Ovary (tissue), 9 donors: ENCODE results near the gene UBA5. TPM values are rescaled to one million over a fixed set of nuclear protein-coding genes. Genes with fewer than 3 reads are reported as not detected.

Experiments
- DNase-seq, 5 donors: peaks; one replicate each; pipeline ENCODE4 v3.0.0-alpha.2; 2019 to 2020
- H3K27ac ChIP-seq, 2 donors: fragments of 200-600 bp; one replicate each; pipeline versions ENCODE4 v1.5.1 to v1.8.0; 2019 to 2022
- H3K27me3 ChIP-seq: fragments of 200-600 bp; one replicate; pipeline ENCODE4 v1.8.0; 2022
- H3K36me3 ChIP-seq: fragments of 200-600 bp; sonication (generic); one replicate; pipeline ENCODE4 v1.5.1; 2019
- H3K4me1 ChIP-seq: one replicate; pipeline ENCODE4 v1.8.1; 2013; ENCODE audit warnings: mild to moderate bottlenecking, moderate library complexity; ENCODE audit not compliant: insufficient read depth
- H3K4me3 ChIP-seq: fragments of 200-600 bp; sonication (generic); one replicate; pipeline ENCODE4 v1.5.1; 2017
- H3K9me3 ChIP-seq, 2 donors: fragments of 200-600 bp in 1 of 2; sonication (generic) in 1 of 2; one replicate each; pipeline versions ENCODE4 v1.5.1 to v1.8.1; 2013 to 2019; ENCODE audit warnings: mild to moderate bottlenecking in 1 of 2, moderate library complexity in 1 of 2
- EP300 ChIP-seq: sonication (generic); formaldehyde crosslinking; IDR thresholded peaks from one replicate; pipeline ENCODE4 v1.6.1; 2017; ENCODE audit warnings: antibody characterized with exemption
- POLR2A ChIP-seq: fragments of 450-650 bp; IDR thresholded peaks from one replicate; pipeline ENCODE4 v1.6.1; 2017; ENCODE audit warnings: antibody characterized with exemption, mild to moderate bottlenecking, moderate library complexity
- WGBS, 3 donors: extraction: QIAGEN DNeasy Blood & Tissue Kit in 1 of 3; methylation state at CpG; one replicate each; pipeline versions ENCODE4 v1.1.5 to v1.1.7; 2013 to 2017; 5-methylcytosine and 5-hydroxymethylcytosine counted together
- intact Hi-C, 4 donors: fragments of 100-400 bp; cut with DNase I; formaldehyde crosslinking; loops; one replicate each; pipeline versions ENCODE4 v1.11.0 to v1.15.1; 2022 to 2023
- polyA plus RNA-seq, 2 donors: library from polyadenylated mRNA; stranded (reverse); fragments of 200-250 nt in 1 of 2; fragments of 350-450 nt in 1 of 2; fragmentation: Illumina TruSeq in 1 of 2; extraction: RNeasy Lipid Tissue Mini Kit (QIAGEN cat#74804) in 1 of 2; gene quantifications; one replicate each; pipeline ENCODE4 v1.2.3, GENCODE V29; 2013 to 2014
- total RNA-seq, 7 donors: library from RNA; depleted of rRNA in 2 of 7; stranded (reverse); fragments of >200 nt in 2 of 7; fragmentation: NEBNext Ultra II Directional in 3 of 7; extraction: Animal tissue kit (Norgen Biotek cat#: 25700) in 3 of 7; gene quantifications; one replicate each; pipeline versions ENCODE4 v1.1.0 to v1.2.4, GENCODE V29; 2016 to 2023
- TF ChIP-seq, protein P1 (sequence below), 3 donors: fragments of 450-650 bp in 2 of 3; fragments of 200-600 bp in 1 of 3; IDR thresholded peaks; one replicate each; pipeline versions ENCODE4 v1.5.1 to v1.8.0; 2016 to 2022; ENCODE audit warnings: antibody characterized with exemption in 3 of 3, mild to moderate bottlenecking in 1 of 3
- donor health status: DM: no; HTN: no; CAD: no; lungs with moderate emphysema.
- donor health status: DM: no; HTN: no; CAD: no.
- donor health status: Bipolar disorder and iron deficiency.
- donor health status: DM: yes; HTN: yes; CAD: no.
- donor health status: DM: no; HTN: no; CAD: no.
- donor health status: DM: yes; HTN: yes; CAD: no.

The UBA5 gene
- total and polyA plus RNA-seq, 9 donors: 15.6 to 40.6 (median 29.1) TPM

DNA sequence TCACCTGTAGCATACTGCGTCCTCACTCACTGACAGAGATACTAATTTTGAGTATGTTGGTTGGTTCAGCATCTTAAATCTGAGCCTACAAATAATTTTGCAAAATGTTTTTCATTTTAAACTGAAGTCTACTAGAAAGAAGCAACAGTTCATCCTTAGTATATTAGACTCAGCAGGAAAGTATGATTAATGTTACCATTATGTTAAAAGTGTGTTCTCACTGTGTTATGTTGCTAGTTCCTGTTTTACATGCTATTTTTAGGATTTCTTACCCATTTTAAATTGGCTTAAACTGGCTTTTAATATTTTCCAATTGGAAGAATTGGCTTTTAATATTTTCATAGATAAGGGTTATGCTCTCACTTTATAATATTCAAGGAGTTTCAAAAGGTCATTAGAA lies 37.4 kb upstream of the UBA5 start:
- no peaks in the 10 kb centered on the region for H3K36me3 ChIP-seq
- intact Hi-C loops: no loop called here
- no peaks in the 10 kb centered on the region for H3K27me3 ChIP-seq
- no peak overlapping the region for H3K27ac ChIP-seq
- H3K9me3 ChIP-seq: no peaks in the 10 kb centered on the region
- no peak for DNase-seq
- H3K4me1 ChIP-seq: no peaks in the 10 kb centered on the region
- no peak overlapping the region for H3K4me3 ChIP-seq
- TF ChIP-seq, protein P1, sequence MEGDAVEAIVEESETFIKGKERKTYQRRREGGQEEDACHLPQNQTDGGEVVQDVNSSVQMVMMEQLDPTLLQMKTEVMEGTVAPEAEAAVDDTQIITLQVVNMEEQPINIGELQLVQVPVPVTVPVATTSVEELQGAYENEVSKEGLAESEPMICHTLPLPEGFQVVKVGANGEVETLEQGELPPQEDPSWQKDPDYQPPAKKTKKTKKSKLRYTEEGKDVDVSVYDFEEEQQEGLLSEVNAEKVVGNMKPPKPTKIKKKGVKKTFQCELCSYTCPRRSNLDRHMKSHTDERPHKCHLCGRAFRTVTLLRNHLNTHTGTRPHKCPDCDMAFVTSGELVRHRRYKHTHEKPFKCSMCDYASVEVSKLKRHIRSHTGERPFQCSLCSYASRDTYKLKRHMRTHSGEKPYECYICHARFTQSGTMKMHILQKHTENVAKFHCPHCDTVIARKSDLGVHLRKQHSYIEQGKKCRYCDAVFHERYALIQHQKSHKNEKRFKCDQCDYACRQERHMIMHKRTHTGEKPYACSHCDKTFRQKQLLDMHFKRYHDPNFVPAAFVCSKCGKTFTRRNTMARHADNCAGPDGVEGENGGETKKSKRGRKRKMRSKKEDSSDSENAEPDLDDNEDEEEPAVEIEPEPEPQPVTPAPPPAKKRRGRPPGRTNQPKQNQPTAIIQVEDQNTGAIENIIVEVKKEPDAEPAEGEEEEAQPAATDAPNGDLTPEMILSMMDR (IDR thresholded peaks at IDR 0.05): no peak
- no peak for TF ChIP-seq POLR2A
- TF ChIP-seq EP300: no peak
- WGBS, 3 donors: 91 to 96% (median 91%) methylated on average over 1 of the region's 1 CpG

DNA sequence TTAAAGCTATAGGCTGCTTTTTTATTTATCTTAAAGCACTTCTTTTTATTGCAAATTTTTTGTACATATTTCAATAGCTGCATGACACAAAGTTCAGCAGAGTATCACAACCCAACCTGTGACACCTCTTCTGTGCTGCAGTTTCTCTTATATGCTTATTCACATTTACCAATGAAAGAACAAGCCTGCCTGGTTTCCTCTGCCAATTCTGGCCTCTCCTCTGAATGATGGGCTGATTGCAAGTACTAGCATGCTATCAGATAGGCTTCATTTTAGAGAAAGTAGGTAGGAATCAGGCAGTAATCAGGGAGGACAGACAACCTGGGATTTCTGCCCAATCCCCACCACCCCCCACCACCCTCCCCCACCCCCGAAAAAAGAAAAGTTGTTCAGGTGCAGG lies 36.5 kb upstream of the UBA5 start:
- H3K27ac ChIP-seq: no peak overlapping the region
- no peaks in the 10 kb centered on the region for H3K9me3 ChIP-seq
- TF ChIP-seq, protein P1 (IDR thresholded peaks at IDR 0.05): no peak
- TF ChIP-seq EP300 (no peak), POLR2A (no peak)
- WGBS, 3 donors: 87 to 95% (median 92%) methylated on average over 1 of the region's 1 CpG
- H3K4me1 ChIP-seq: no peaks in the 10 kb centered on the region
- intact Hi-C loops: no loop called here
- no peak overlapping the region for H3K4me3 ChIP-seq
- H3K36me3 ChIP-seq: no peaks in the 10 kb centered on the region
- no peaks in the 10 kb centered on the region for H3K27me3 ChIP-seq
- no peak for DNase-seq

DNA sequence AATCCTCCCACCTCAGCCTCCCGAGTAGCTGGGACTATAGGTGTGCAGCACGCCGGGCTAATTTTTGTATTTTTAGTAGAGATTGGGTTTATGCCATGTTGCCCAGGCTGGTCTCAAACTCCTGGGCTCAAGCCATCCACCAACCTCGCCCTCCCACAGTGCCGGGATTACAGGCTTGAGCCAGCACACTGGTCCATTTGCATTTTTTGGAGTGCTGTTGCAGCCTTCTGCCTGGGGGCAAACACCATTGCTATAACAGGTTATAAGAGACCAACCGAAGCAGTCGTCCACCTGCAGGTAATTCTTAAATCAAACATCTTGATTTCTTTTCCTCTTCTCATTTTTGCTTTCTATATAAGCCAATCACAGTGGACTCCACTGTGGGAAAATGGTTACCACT lies 35.3 kb upstream of the UBA5 start:
- H3K27ac ChIP-seq: no peak overlapping the region
- no peak for DNase-seq
- TF ChIP-seq, protein P1 (IDR thresholded peaks at IDR 0.05): no peak
- TF ChIP-seq POLR2A (no peak), EP300 (no peak)
- intact Hi-C loops: no loop called here
- H3K27me3 ChIP-seq: no peaks in the 10 kb centered on the region
- H3K4me3 ChIP-seq: no peak overlapping the region
- no peaks in the 10 kb centered on the region for H3K9me3 ChIP-seq
- H3K4me1 ChIP-seq: no peaks in the 10 kb centered on the region
- H3K36me3 ChIP-seq: no peaks in the 10 kb centered on the region
- WGBS, 3 donors: 94 to 98% (median 97%) methylated on average over 7 of the region's 7 CpGs

DNA sequence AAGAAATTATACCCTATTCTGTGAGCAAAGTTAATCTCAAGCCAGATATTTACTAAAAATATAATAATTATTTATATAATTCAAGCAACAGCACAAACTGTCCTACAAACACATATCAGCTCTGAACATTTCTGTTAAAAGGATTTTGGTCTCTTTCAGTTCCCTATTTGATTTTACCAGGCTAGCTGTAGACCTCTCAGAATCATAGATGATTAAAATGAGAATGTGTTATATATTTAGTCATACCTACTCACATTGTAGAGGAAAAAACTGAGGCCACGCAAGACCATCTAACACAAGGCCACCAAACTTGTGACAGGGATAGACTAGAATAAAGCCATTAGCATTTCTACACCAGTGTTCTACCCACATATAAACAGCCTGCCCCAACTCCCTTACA lies 34.5 kb upstream of the UBA5 start:
- no peak overlapping the region for H3K27ac ChIP-seq
- no peaks in the 10 kb centered on the region for H3K27me3 ChIP-seq
- DNase-seq: no peak
- no peak overlapping the region for H3K4me3 ChIP-seq
- WGBS, 3 donors: 93 to 100% (median 97%) methylated on average over 1 of the region's 1 CpG
- intact Hi-C loops: no loop called here
- no peaks in the 10 kb centered on the region for H3K36me3 ChIP-seq
- H3K9me3 ChIP-seq: no peaks in the 10 kb centered on the region
- no peaks in the 10 kb centered on the region for H3K4me1 ChIP-seq
- TF ChIP-seq POLR2A (no peak), EP300 (no peak)
- TF ChIP-seq, protein P1 (IDR thresholded peaks at IDR 0.05): no peak

DNA sequence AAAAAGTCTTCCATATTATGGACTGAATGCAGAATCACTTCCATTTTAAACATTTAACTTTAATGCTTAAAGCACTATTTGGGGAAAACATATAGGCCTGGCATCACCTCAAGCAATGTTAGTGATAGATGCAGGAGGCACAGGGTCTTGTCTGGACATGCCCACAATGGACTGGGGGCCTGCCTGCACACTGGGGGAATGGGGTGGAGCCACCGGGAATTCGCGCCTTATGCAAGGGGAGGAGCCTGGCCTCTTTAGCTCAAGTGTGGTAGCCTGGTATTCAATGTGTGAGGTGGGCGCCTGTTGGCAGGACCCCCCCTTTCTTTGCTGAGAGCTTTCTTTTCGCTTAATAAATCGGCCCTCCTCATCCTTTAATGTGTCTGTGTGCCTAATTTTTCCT lies 33.2 kb upstream of the UBA5 start:
- Histone ChIP-seq H3K9me3 (no peaks in the 10 kb centered on the region), H3K36me3 (no peaks in the 10 kb centered on the region), H3K4me3 (no peak overlapping the region), H3K27me3 (no peaks in the 10 kb centered on the region), H3K4me1 (no peaks in the 10 kb centered on the region), H3K27ac (no peak overlapping the region)
- intact Hi-C loops: no loop called here
- 93 to 97% (median 95%) methylated on average over 6 of the region's 6 CpGs for WGBS, 3 donors
- DNase-seq: no peak
- no peak for TF ChIP-seq EP300
- TF ChIP-seq, protein P1 (IDR thresholded peaks at IDR 0.05): no peak
- no peak for TF ChIP-seq POLR2A
